Uterus (tissue), 4 donors: ENCODE data around the gene SEMA4B. TPM values are rescaled to one million over a fixed set of nuclear protein-coding genes. Genes with fewer than 3 reads are reported as not detected.

Experiments
- DNase-seq, 2 donors: peaks; one replicate each; pipeline ENCODE4 v3.0.0-alpha.2; 2019 to 2020
- H3K27ac ChIP-seq, 2 donors: fragments of 200-600 bp; sonication (generic); 1 replicate in 1 of 2; 2 replicates in 1 of 2; pipeline ENCODE4 v1.5.1; 2016 to 2018
- H3K27me3 ChIP-seq, 2 donors: fragments of 200-600 bp; sonication (generic); one replicate each; pipeline ENCODE4 v1.5.1; 2018 to 2019; ENCODE audit warnings: control low read depth in 1 of 2
- H3K36me3 ChIP-seq, 2 donors: fragments of 200-600 bp; sonication (generic); one replicate each; pipeline ENCODE4 v1.5.1; 2019; ENCODE audit warnings: control low read depth in 1 of 2
- H3K4me1 ChIP-seq, 2 donors: fragments of 200-600 bp; sonication (generic); one replicate each; pipeline ENCODE4 v1.5.1; 2018 to 2019; ENCODE audit warnings: control low read depth in 1 of 2
- H3K4me3 ChIP-seq, 2 donors: fragments of 200-600 bp; sonication (generic); 1 replicate in 1 of 2; 2 replicates in 1 of 2; pipeline ENCODE4 v1.5.1; 2018 to 2019; ENCODE audit warnings: mild to moderate bottlenecking in 1 of 2
- H3K9me3 ChIP-seq, 2 donors: fragments of 200-600 bp; sonication (generic); one replicate each; pipeline ENCODE4 v1.5.1; 2019; ENCODE audit warnings: control low read depth in 1 of 2
- CTCF ChIP-seq, 4 experiments: fragments of 200-600 bp in 2 of 4; fragments of 450-650 bp in 2 of 4; sonication (generic) in 2 of 4; IDR thresholded peaks; one replicate each; pipeline ENCODE4 v1.5.1; 2016 to 2019; ENCODE audit warnings: antibody characterized with exemption in 4 of 4, mild to moderate bottlenecking in 2 of 4, moderate library complexity in 1 of 4
- POLR2A ChIP-seq, 2 donors: fragments of 450-650 bp; IDR thresholded peaks; one replicate each; pipeline ENCODE4 v1.6.1; 2016; ENCODE audit warnings: antibody characterized with exemption in 2 of 2, mild to moderate bottlenecking in 1 of 2, moderate library complexity in 1 of 2
- intact Hi-C: fragments of 100-400 bp; cut with DNase I; formaldehyde crosslinking; loops from one replicate; pipeline ENCODE4 v1.15.1; 2023; ENCODE audit warnings: low total_unique reads
- total RNA-seq, 4 donors: library from RNA; depleted of rRNA in 3 of 4; stranded (reverse); fragments of >200 nt in 3 of 4; gene quantifications; one replicate each; pipeline versions ENCODE4 v1.1.0 to v1.2.4, GENCODE V29; 2014 to 2023
- donor health status: DM: yes; HTN: yes; CAD: no.

Gene SEMA4B
- total RNA-seq, 4 donors from 2014 or later: 6.7 to 50.1 (median 22.8) TPM

GRCh38 chr15:90227816-90228772, 27.0 kb downstream of the SEMA4B start:
- Histone ChIP-seq H3K27me3 (no peaks in the 10 kb centered on the region), H3K9me3 (no peaks in the 10 kb centered on the region), H3K4me1 (no peaks in the 10 kb centered on the region), H3K4me3 (no peak overlapping the region), H3K36me3 (no peaks in the 10 kb centered on the region), H3K27ac (no peak overlapping the region)
- TF ChIP-seq CTCF (IDR thresholded peaks at IDR 0.05) (no peak), POLR2A (IDR thresholded peaks at IDR 0.05) (no peak)
- no peak for DNase-seq
- intact Hi-C loops: no loop called here

- DNase-seq: no peak
- no peak overlapping the region for H3K27ac ChIP-seq
- intact Hi-C loops: no loop called here
- H3K9me3 ChIP-seq: no peaks in the 10 kb centered on the region
- no peaks in the 10 kb centered on the region for H3K4me1 ChIP-seq
- no peaks in the 10 kb centered on the region for H3K36me3 ChIP-seq
- H3K4me3 ChIP-seq: no peak overlapping the region
- no peaks in the 10 kb centered on the region for H3K27me3 ChIP-seq
- TF ChIP-seq POLR2A (IDR thresholded peaks at IDR 0.05) (no peak), CTCF (IDR thresholded peaks at IDR 0.05) (no peak)
Observed at GRCh38 chr15:90228960-90229359, 27.8 kb downstream of the SEMA4B start.

- DNase-seq: no peak
- intact Hi-C loops: no loop called here
- Histone ChIP-seq H3K4me1 (peaks cover 0 to 4% of the 10 kb centered on the region in 2 donors), H3K9me3 (no peaks in the 10 kb centered on the region), H3K36me3 (no peaks in the 10 kb centered on the region), H3K27me3 (no peaks in the 10 kb centered on the region), H3K4me3 (no peak overlapping the region), H3K27ac (no peak overlapping the region)
- TF ChIP-seq POLR2A (IDR thresholded peaks at IDR 0.05): no peak
- no peak for TF ChIP-seq CTCF (IDR thresholded peaks at IDR 0.05)
Observed at GRCh38 chr15:90230071-90230494, 29.0 kb downstream of the SEMA4B start.

GRCh38 chr15:90230610-90231009, 29.5 kb downstream of the SEMA4B start:
- no peaks in the 10 kb centered on the region for H3K9me3 ChIP-seq
- no peak overlapping the region for H3K27ac ChIP-seq
- TF ChIP-seq POLR2A (IDR thresholded peaks at IDR 0.05) (no peak), CTCF (IDR thresholded peaks at IDR 0.05) (no peak)
- no peaks in the 10 kb centered on the region for H3K27me3 ChIP-seq
- no peak overlapping the region for H3K4me3 ChIP-seq
- intact Hi-C loops: no loop called here
- no peaks in the 10 kb centered on the region for H3K36me3 ChIP-seq
- peaks cover 0 to 4% of the 10 kb centered on the region in 2 donors for H3K4me1 ChIP-seq
- DNase-seq: no peak
